HG03045 (cell line): Measurements from ENCODE around the gene FAM47A.

Source experiments
- ATAC-seq: cut with Tn5 transposase; IDR thresholded peaks from one replicate; pipeline ENCODE4 v1.9.1; 2021; ENCODE audit warnings: mild to moderate bottlenecking, moderate library complexity; ENCODE audit not compliant: unreplicated experiment

Gene FAM47A

DNA sequence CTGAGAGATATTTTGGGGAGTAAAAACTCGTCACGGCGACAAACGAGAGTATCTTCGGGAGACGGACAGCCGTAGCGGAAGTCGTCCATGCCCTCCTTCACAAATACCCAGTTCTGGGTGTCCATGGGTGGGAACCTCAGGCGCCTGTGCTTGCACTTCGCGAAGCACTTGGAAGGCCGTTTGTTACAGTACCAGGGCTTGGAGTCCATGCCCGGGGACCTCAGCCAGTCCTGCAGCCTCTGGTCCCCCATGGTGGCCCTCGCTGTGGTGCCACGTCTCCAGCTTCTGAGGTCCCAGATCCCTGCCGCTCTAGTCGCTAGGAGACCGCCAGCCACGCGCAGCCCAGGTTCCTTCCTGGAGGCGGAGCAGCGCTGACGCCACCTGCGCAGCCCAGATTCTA lies at the start of gene FAM47A:
TSS of gene FAM47A (minus strand) at position 287 of the 400 bp plus-strand sequence. CDS start at position 251, 36 bp downstream.
- ATAC-seq = no peak

DNA sequence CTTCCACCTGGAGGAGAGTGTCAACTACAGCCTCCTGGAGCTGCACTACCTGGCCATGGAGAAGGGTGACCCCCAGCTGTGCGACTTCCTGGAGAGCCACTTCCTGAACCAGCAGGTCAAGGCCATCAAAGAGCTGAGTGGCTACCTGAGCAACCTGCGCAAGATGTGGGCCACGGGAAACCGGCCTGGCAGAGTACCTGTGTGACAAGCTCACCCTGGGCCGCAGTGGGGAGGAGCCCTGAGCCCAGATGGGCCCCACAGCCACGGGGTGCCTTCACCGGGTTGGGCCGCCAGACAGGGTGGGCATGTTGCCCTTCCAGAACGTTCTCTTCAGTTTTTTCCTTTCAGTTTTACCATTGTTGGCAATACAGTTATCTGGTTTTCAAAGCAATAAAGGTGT lies 15.2 kb upstream of the FAM47A start:
- ATAC-seq = no peak

DNA sequence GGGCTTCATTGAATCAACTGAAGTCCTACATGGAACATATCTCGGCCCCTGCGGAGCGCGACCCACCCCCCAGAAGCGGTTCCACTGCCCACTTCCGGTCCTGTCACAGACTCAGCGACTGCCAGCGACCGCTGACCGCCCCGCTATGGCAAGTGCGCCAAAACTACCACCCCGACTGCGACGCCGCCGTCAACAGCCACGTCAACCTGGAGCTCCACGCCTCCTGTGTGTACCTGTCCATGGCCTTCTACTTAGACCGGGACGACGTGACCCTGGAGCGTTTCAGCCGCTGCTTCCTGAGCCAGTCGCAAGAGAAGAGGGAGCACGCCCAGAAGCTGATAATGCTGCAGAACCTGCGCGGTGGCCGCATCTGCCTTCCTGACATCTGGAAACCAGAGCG lies 14.8 kb upstream of the FAM47A start:
- no peak for ATAC-seq

DNA sequence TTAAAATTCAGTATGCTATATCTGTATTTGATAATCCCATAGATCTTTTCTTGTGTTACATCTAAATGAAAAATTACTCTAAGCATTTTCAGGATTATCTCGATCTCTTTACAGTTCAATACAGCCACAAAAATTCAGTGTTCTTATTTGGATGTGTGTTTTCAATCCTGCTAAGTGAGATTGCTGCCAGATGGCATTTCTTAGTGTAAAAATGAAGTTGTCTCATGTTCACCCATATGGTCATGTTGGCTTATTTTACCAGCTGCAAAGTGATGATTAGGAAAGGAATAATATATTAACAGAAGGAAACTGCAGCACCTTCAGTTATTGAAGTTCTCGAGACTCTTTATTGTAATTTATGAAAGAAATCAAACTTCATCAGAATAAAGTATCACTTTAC lies 12.1 kb upstream of the FAM47A start:
- no peak for ATAC-seq

DNA sequence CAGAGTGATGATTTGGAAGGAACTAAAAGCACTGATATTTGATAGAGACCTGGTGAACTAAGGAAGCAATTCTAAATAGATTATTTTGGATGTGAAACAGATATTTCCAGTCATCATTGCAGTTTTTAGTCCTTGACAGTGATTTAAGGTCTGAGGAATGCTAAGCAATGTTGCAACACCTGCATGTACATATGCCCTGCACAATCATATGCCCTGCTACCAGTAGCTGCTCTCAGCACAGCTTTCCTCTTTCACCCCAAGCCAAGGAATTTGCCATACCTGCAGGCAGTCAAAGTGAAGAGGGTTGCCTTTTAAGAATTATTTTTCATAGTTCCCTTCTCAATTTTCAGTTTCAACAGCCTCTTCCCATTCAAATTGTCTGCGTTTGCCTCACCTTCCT lies 8.7 kb upstream of the FAM47A start:
- no peak for ATAC-seq

DNA sequence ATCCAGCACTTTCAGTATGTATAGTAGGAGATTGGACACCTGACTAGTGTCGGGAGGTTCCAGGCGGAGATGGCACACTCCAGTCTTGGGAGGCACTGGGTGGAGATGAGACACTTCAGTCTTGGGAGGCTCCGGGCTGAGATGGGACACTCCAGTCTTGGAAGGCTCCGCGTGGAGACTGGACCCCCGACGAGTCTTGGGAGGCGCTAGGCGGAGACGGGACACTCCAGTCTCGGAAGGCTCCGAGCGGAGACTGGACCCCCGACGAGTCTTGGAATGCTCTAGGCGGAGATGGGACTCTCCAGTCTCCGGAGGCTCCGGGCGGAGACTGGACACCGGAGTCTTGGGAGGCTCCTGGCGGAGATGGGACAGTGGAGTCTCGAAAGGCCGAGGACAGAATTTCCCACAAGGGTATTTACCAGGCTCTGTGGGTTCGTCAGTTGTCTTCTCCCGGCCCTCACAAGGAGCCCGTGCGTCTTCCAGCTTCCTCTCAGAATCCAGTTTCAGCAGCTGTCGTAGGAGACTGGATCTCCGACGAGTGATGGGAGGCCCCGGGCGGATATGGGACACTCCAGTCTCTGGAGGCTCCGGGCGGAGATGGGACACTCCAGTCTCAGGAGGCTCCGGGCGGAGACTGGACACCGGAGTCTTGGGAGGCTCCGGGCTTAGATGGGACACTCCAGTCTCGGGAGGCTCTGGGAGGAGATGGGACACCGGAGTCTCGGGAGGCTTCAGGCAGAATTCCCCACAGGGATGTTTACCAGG lies 952 bp downstream of the FAM47A start:
- no peak for ATAC-seq

DNA sequence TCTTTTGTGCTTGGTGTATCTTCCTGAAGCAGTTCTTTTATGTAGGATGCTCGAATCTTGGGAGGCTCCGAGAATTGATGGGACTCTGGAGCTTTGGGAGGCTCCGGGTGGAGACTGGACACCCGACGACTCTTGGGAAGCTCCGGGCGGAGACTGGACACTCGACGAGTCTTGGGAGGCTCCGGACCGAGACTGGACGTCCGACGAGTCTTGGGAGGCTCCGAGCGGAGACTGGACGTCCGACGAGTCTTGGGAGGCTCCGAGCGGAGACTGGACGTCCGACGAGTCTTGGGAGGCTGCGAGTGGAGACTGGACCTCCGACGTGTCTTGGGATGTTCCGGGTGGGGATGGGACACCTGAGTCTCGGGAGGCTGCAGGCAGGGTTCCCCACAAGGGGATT lies 1.6 kb downstream of the FAM47A start:
- no peak for ATAC-seq

DNA sequence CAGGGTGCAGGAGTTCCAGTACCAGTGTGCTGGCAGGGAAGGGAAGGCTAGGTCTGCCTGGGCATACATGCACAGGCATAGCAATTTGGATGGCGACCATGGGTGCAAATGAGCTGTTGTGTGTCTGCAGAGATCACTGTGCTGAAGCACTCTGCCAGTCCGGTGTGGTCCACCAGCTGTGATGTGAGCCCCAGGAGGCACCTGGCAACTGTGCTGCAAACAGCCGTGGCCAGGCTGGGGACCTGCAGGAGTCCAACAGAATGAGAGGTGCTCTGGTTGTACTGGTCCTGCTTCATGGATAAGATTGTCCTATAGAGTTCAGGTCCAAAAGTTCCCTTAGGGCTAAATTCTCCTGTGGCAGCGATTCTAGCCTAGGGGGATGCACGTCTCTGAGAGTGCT lies 6.1 kb downstream of the FAM47A start:
- ATAC-seq = no peak

DNA sequence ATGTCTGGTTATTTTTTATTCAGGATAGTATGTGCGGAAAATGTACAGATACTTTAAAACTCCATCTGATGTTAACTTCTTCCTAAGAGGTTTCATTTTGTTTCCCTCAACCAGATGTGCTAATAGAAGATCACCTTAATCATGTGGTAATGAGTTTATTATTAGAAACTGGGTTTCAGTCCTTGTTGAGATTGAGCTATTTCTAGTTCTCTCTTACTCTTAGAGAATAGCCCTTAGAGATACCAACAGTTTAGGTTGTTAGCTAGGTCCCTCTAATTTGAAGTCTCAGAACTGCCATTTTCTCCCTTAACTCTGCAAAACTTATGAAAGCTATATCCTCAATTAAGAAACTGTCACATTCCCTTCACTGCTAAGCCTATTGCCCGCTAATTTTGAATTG lies 13.0 kb downstream of the FAM47A start:
- no peak for ATAC-seq

DNA sequence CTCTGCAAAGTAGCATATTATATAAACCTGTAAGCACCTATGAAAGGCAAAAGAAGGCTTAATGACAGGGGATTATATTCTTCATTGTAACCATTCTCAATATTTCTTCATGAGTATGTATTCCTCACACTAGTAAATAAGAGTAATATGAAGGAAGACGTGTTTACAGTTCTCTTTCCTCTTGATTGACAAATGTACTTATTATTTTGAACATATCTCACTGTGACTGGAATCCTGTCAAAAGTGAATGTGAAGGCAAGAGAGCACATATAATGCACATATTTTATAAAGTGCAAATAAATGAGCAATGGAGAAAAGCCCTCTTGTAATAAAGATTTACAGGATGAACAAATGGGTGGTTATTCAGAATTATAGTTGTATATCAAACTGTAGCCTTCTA lies 19.7 kb downstream of the FAM47A start:
- no peak for ATAC-seq
